CD8-positive, alpha-beta memory T cell (primary cell): ENCODE measurements around the gene ADPRHL1. TPM values are rescaled to one million over a fixed set of nuclear protein-coding genes. Genes with fewer than 3 reads are reported as not detected.
A peak's percentile ranks its signal among the peaks of the same experiment; 100 is the strongest.

Experiments
- CTCF ChIA-PET: fragments of 350-600 bp; sonication (Branson Sonifier 250); formaldehyde crosslinking; loops from one replicate; lab custom pipeline; 2021; ENCODE audit warnings: antibody characterized with exemption; lab: Charles Lee
- POLR2A ChIA-PET: fragments of 350-600 bp; sonication (Branson Sonifier 250); formaldehyde crosslinking; loops from one replicate; lab custom pipeline; 2021; ENCODE audit warnings: antibody characterized with exemption; lab: Charles Lee
- DNase-seq, 5 donors: peaks; one replicate each; pipeline versions ENCODE4 v3.0.0 to v3.0.0-alpha.2; 2020 to 2022; ENCODE audit warnings: mixed read lengths in 1 of 5
- H3K27ac ChIP-seq: one replicate; pipeline ENCODE4 v1.7.0; 2013; ENCODE audit warnings: low read depth, mild to moderate bottlenecking, low read length, moderate library complexity
- H3K27me3 ChIP-seq: 2 replicates; pipeline ENCODE4 v1.7.0; 2013; ENCODE audit warnings: low read length, mild to moderate bottlenecking; ENCODE audit not compliant: insufficient read depth, poor library complexity, severe bottlenecking
- H3K36me3 ChIP-seq: 2 replicates; pipeline ENCODE4 v1.7.0; 2013; ENCODE audit warnings: mild to moderate bottlenecking, low read length, moderate library complexity; ENCODE audit not compliant: insufficient read depth
- H3K4me1 ChIP-seq: 2 replicates; pipeline ENCODE4 v1.7.0; 2013; ENCODE audit warnings: mild to moderate bottlenecking, low read length, moderate library complexity; ENCODE audit not compliant: insufficient read depth
- H3K4me3 ChIP-seq: 2 replicates; pipeline ENCODE4 v1.7.0; 2013; ENCODE audit warnings: mild to moderate bottlenecking, low read length
- H3K9me3 ChIP-seq: 2 replicates; pipeline ENCODE4 v1.7.0; 2013; ENCODE audit warnings: mild to moderate bottlenecking, low read length
- H3K27ac Mint-ChIP-seq, 8 donors: one replicate each; pipeline ENCODE4 v1.8.0; 2020 to 2021; ENCODE audit warnings: mixed read lengths in 8 of 8, mild to moderate bottlenecking in 6 of 8, inconsistent platforms in 3 of 8, moderate library complexity in 3 of 8
- H3K27me3 Mint-ChIP-seq, 2 donors: one replicate each; pipeline ENCODE4 v1.8.0; 2020 to 2021; ENCODE audit warnings: mixed read lengths in 2 of 2, mild to moderate bottlenecking in 1 of 2, moderate library complexity in 1 of 2
- H3K36me3 Mint-ChIP-seq, 3 donors: one replicate each; pipeline ENCODE4 v1.8.0; 2020 to 2021; ENCODE audit warnings: mixed read lengths in 3 of 3, inconsistent platforms in 1 of 3, mild to moderate bottlenecking in 1 of 3
- H3K4me1 Mint-ChIP-seq, 3 donors: one replicate each; pipeline ENCODE4 v1.8.0; 2020 to 2021; ENCODE audit warnings: mixed read lengths in 3 of 3, inconsistent platforms in 1 of 3, mild to moderate bottlenecking in 1 of 3
- H3K4me3 Mint-ChIP-seq, 7 donors: one replicate each; pipeline ENCODE4 v1.8.0; 2020 to 2021; ENCODE audit warnings: mixed read lengths in 7 of 7, mild to moderate bottlenecking in 6 of 7, moderate library complexity in 4 of 7, inconsistent platforms in 2 of 7
- H3K9me3 Mint-ChIP-seq, 5 donors: one replicate each; pipeline ENCODE4 v1.8.0; 2020 to 2022; ENCODE audit warnings: mixed read lengths in 5 of 5, mild to moderate bottlenecking in 3 of 5, moderate library complexity in 2 of 5, inconsistent platforms in 1 of 5
- polyA plus RNA-seq: library from polyadenylated mRNA; unstranded; fragments of 300-500 nt; fragmentation: Illumina TruSeq; gene quantifications from one replicate; pipeline ENCODE4 v1.2.3, GENCODE V29; 2021
- total RNA-seq, 2 experiments: library from RNA; stranded (reverse); gene quantifications; one replicate each; pipeline ENCODE4 v1.2.3, GENCODE V29; 2021

Gene ADPRHL1
- total and polyA plus RNA-seq, 3 experiments from 2014 or later = 0.56 to 0.85 (median 0.84) TPM

GRCh38 chr13:113367020-113367560, 86.2 kb downstream of the ADPRHL1 start:
- Mint-ChIP-seq H3K36me3 (no peaks in the 10 kb centered on the region), H3K4me3 (no peak overlapping the region), H3K4me1 (peaks cover 2 to 10% (median 4%) of the 10 kb centered on the region in 3 donors), H3K27me3 (peaks cover 18 to 23% of the 10 kb centered on the region in 2 donors), H3K27ac (no peak overlapping the region), H3K9me3 (peaks cover 0 to 1% (median 0%) of the 10 kb centered on the region in 5 donors)
- no peak for DNase-seq
- no peaks in the 10 kb centered on the region for H3K27me3 ChIP-seq
- no peaks in the 10 kb centered on the region for H3K9me3 ChIP-seq
- ChIA-PET POLR2A (interaction anchor here (0.6 kb wide), 1 partner anchor 572 kb away, joined by 7 read pairs; no protein-coding TSS in a partner anchor), CTCF (no interaction called here)
- H3K36me3 ChIP-seq = no peaks in the 10 kb centered on the region
- no peaks in the 10 kb centered on the region for H3K4me1 ChIP-seq
- no peak overlapping the region for H3K4me3 ChIP-seq
- H3K27ac ChIP-seq = no peak overlapping the region

GRCh38 chr13:113365971-113366588, 87.2 kb downstream of the ADPRHL1 start:
- no peak for DNase-seq
- Mint-ChIP-seq H3K27ac (no peak overlapping the region), H3K9me3 (peaks cover 0 to 2% (median 0%) of the 10 kb centered on the region in 5 donors), H3K27me3 (peaks cover 24 to 27% of the 10 kb centered on the region in 2 donors), H3K4me3 (peak overlapping the region in 2 of 7 donors; percentile 44 to 54), H3K36me3 (no peaks in the 10 kb centered on the region), H3K4me1 (peaks cover 3 to 10% (median 4%) of the 10 kb centered on the region in 3 donors)
- no peaks in the 10 kb centered on the region for H3K4me1 ChIP-seq
- no peaks in the 10 kb centered on the region for H3K36me3 ChIP-seq
- no peak overlapping the region for H3K27ac ChIP-seq
- CTCF ChIA-PET = no interaction called here
- POLR2A ChIA-PET = interaction anchor here (0.6 kb wide), 1 partner anchor 571 kb away, joined by 7 read pairs; no protein-coding TSS in a partner anchor
- H3K9me3 ChIP-seq = no peaks in the 10 kb centered on the region
- no peaks in the 10 kb centered on the region for H3K27me3 ChIP-seq
- no peak overlapping the region for H3K4me3 ChIP-seq

GRCh38 chr13:113365583-113365970, 87.7 kb downstream of the ADPRHL1 start:
- Histone ChIP-seq H3K9me3 (no peaks in the 10 kb centered on the region), H3K36me3 (no peaks in the 10 kb centered on the region), H3K4me3 (no peak overlapping the region), H3K4me1 (no peaks in the 10 kb centered on the region), H3K27me3 (no peaks in the 10 kb centered on the region), H3K27ac (no peak overlapping the region)
- H3K27ac Mint-ChIP-seq = no peak overlapping the region
- CTCF ChIA-PET = no interaction called here
- peak overlapping the region; percentile 19 to 83 (median 44) for H3K4me3 Mint-ChIP-seq
- no peak for DNase-seq
- H3K4me1 Mint-ChIP-seq = peaks cover 3 to 10% (median 4%) of the 10 kb centered on the region in 3 donors
- POLR2A ChIA-PET = no interaction called here
- H3K27me3 Mint-ChIP-seq = peaks cover 24 to 27% of the 10 kb centered on the region in 2 donors
- H3K9me3 Mint-ChIP-seq = peaks cover 0 to 2% (median 0%) of the 10 kb centered on the region in 5 donors
- no peaks in the 10 kb centered on the region for H3K36me3 Mint-ChIP-seq

GRCh38 chr13:113364901-113365582, 88.2 kb downstream of the ADPRHL1 start:
- H3K27ac ChIP-seq = no peak overlapping the region
- Mint-ChIP-seq H3K36me3 (no peaks in the 10 kb centered on the region), H3K9me3 (peaks cover 0 to 2% (median 0%) of the 10 kb centered on the region in 5 donors), H3K27ac (no peak overlapping the region), H3K4me1 (peaks cover 3 to 10% (median 4%) of the 10 kb centered on the region in 3 donors), H3K4me3 (peak overlapping the region; percentile 15 to 83 (median 44)), H3K27me3 (peaks cover 27 to 30% of the 10 kb centered on the region in 2 donors)
- no peaks in the 10 kb centered on the region for H3K27me3 ChIP-seq
- ChIA-PET POLR2A (no interaction called here), CTCF (no interaction called here)
- no peak for DNase-seq
- no peak overlapping the region for H3K4me3 ChIP-seq
- H3K9me3 ChIP-seq = no peaks in the 10 kb centered on the region
- no peaks in the 10 kb centered on the region for H3K36me3 ChIP-seq
- no peaks in the 10 kb centered on the region for H3K4me1 ChIP-seq

- POLR2A ChIA-PET = no interaction called here
- Histone ChIP-seq H3K4me3 (no peak overlapping the region), H3K9me3 (no peaks in the 10 kb centered on the region), H3K4me1 (no peaks in the 10 kb centered on the region), H3K27me3 (no peaks in the 10 kb centered on the region), H3K36me3 (no peaks in the 10 kb centered on the region), H3K27ac (no peak overlapping the region)
- peaks cover 27 to 35% of the 10 kb centered on the region in 2 donors for H3K27me3 Mint-ChIP-seq
- CTCF ChIA-PET = no interaction called here
- no peaks in the 10 kb centered on the region for H3K36me3 Mint-ChIP-seq
- H3K27ac Mint-ChIP-seq = no peak overlapping the region
- peaks cover 0 to 2% (median 0%) of the 10 kb centered on the region in 5 donors for H3K9me3 Mint-ChIP-seq
- peak overlapping the region in 1 of 7 donors; percentile 35 for H3K4me3 Mint-ChIP-seq
- DNase-seq = peak in 1 of 5 donors; percentile 7
- H3K4me1 Mint-ChIP-seq = peaks cover 3 to 10% (median 4%) of the 10 kb centered on the region in 3 donors
Measured at GRCh38 chr13:113364311-113364889, 88.9 kb downstream of the ADPRHL1 start.

GRCh38 chr13:113361406-113361805, 91.9 kb downstream of the ADPRHL1 start:
- no peak overlapping the region for H3K27ac Mint-ChIP-seq
- CTCF ChIA-PET = no interaction called here

GRCh38 chr13:113360446-113360845, 92.8 kb downstream of the ADPRHL1 start:
- ChIA-PET CTCF (no interaction called here), POLR2A (no interaction called here)
- H3K27me3 ChIP-seq = no peaks in the 10 kb centered on the region
- Mint-ChIP-seq H3K27ac (no peak overlapping the region), H3K4me1 (peaks cover 3 to 7% (median 3%) of the 10 kb centered on the region in 3 donors), H3K36me3 (no peaks in the 10 kb centered on the region), H3K9me3 (peaks cover 0 to 2% (median 0%) of the 10 kb centered on the region in 5 donors), H3K27me3 (peaks cover 23 to 38% of the 10 kb centered on the region in 2 donors), H3K4me3 (no peak overlapping the region)
- no peaks in the 10 kb centered on the region for H3K36me3 ChIP-seq
- H3K27ac ChIP-seq = no peak overlapping the region
- no peak overlapping the region for H3K4me3 ChIP-seq
- H3K9me3 ChIP-seq = no peaks in the 10 kb centered on the region
- DNase-seq = no peak
- H3K4me1 ChIP-seq = no peaks in the 10 kb centered on the region

More at GRCh38 chr13:113361406-113361805, 91.9 kb downstream of the ADPRHL1 start:
- H3K9me3 Mint-ChIP-seq = peaks cover 0 to 2% (median 0%) of the 10 kb centered on the region in 5 donors
- Histone ChIP-seq H3K27me3 (no peaks in the 10 kb centered on the region), H3K27ac (no peak overlapping the region), H3K36me3 (no peaks in the 10 kb centered on the region), H3K4me1 (no peaks in the 10 kb centered on the region), H3K9me3 (no peaks in the 10 kb centered on the region), H3K4me3 (no peak overlapping the region)
- H3K4me3 Mint-ChIP-seq = peak overlapping the region in 1 of 7 donors; percentile 20
- H3K4me1 Mint-ChIP-seq = peaks cover 3 to 10% (median 4%) of the 10 kb centered on the region in 3 donors
- POLR2A ChIA-PET = no interaction called here
- no peak for DNase-seq
- H3K27me3 Mint-ChIP-seq = peaks cover 27 to 39% of the 10 kb centered on the region in 2 donors
- no peaks in the 10 kb centered on the region for H3K36me3 Mint-ChIP-seq
